Caco-2 (cell line): Measurements from ENCODE around the gene ADGRL1. TPM values are rescaled to one million over a fixed set of nuclear protein-coding genes. Genes with fewer than 3 reads are reported as not detected.

Experiments used
- BruUV-seq: library from RNA; stranded (reverse); fragments of 400-500 nt; replicated peaks from 2 replicates; lab custom pipeline; 2021; lab: Mats Ljungman, UMichigan
- CTCF ChIA-PET: fragments of 300-600 bp; sonication (Branson Sonifier 250); formaldehyde crosslinking; loops from one replicate; lab custom pipeline; 2022; ENCODE audit warnings: antibody characterized with exemption; lab: Charles Lee
- POLR2A ChIA-PET: fragments of 300-600 bp; sonication (Branson Sonifier 250); formaldehyde crosslinking; loops from one replicate; lab custom pipeline; 2022; ENCODE audit warnings: antibody characterized with exemption; lab: Charles Lee
- DNase-seq, 2 experiments: peaks; one replicate each; pipeline versions ENCODE4 v3.0.0 to v3.0.0-alpha.2; 2020 to 2022
- H3K27me3 ChIP-seq: replicated peaks from 2 replicates; pipeline ENCODE4 v1.6.0; 2011; ENCODE audit warnings: low read length; ENCODE audit not compliant: control insufficient read depth, insufficient read depth
- H3K36me3 ChIP-seq: 2 replicates; pipeline ENCODE4 v1.5.1; 2011; ENCODE audit warnings: low read length; ENCODE audit not compliant: control insufficient read depth, insufficient read depth
- H3K4me1 ChIP-seq: fragments of 250-450 bp; sonication (Bioruptor Pico); 2 replicates; pipeline ENCODE4 v1.5.1; 2020; ENCODE audit warnings: mild to moderate bottlenecking
- H3K4me3 ChIP-seq: 2 replicates; pipeline ENCODE4 v1.5.1; 2011; ENCODE audit warnings: low read depth, mild to moderate bottlenecking, control low read depth, low read length
- H3K9me3 ChIP-seq: fragments of 250-450 bp; sonication (Bioruptor Pico); 2 replicates; pipeline ENCODE4 v1.5.1; 2020; ENCODE audit warnings: mild to moderate bottlenecking, moderate library complexity
- H3K27ac Mint-ChIP-seq: one replicate; pipeline ENCODE4 v1.8.0; 2022; ENCODE audit warnings: mixed read lengths; ENCODE audit not compliant: unreplicated experiment
- H3K27me3 Mint-ChIP-seq: one replicate; pipeline ENCODE4 v1.8.0; 2022; ENCODE audit warnings: mixed read lengths; ENCODE audit not compliant: insufficient read depth, unreplicated experiment
- H3K36me3 Mint-ChIP-seq: one replicate; pipeline ENCODE4 v1.8.0; 2022; ENCODE audit warnings: mild to moderate bottlenecking, mixed read lengths; ENCODE audit not compliant: insufficient read depth, unreplicated experiment
- H3K4me1 Mint-ChIP-seq: one replicate; pipeline ENCODE4 v1.8.0; 2022; ENCODE audit warnings: low read depth, mixed read lengths; ENCODE audit not compliant: unreplicated experiment
- H3K4me3 Mint-ChIP-seq: one replicate; pipeline ENCODE4 v1.8.0; 2022; ENCODE audit warnings: mild to moderate bottlenecking, moderate library complexity, mixed read lengths; ENCODE audit not compliant: unreplicated experiment
- H3K9me3 Mint-ChIP-seq: one replicate; pipeline ENCODE4 v1.8.0; 2022; ENCODE audit warnings: mixed read lengths; ENCODE audit not compliant: unreplicated experiment
- intact Hi-C: fragments of 100-400 bp; cut with micrococcal nuclease; formaldehyde crosslinking; loops from one replicate; pipeline ENCODE4 v1.10.0; 2022; ENCODE audit not compliant: unreplicated experiment
- total RNA-seq: library from RNA; stranded (reverse); gene quantifications from 2 replicates; pipeline ENCODE4 v1.2.3, GENCODE V29; 2022
- TF ChIP-seq, protein P1 (sequence below), 2 experiments: fragments of 200-600 bp in 1 of 2; IDR thresholded peaks; 1 replicate in 1 of 2; 2 replicates in 1 of 2; pipeline versions ENCODE4 v1.5.1 to v1.8.0; 2011 to 2022; ENCODE audit warnings: antibody characterized with exemption in 1 of 2, control low read depth in 1 of 2, inconsistent platforms in 1 of 2, low read depth in 1 of 2, low read length in 1 of 2, mild to moderate bottlenecking in 1 of 2, moderate library complexity in 1 of 2; ENCODE audit not compliant: insufficient read depth in 1 of 2, severe bottlenecking in 1 of 2, unreplicated experiment in 1 of 2

ADGRL1 gene
- total RNA-seq, 1 experiment from 2014 or later, result 17.6 TPM

GRCh38 chr19:14160017-14160703, 45.8 kb downstream of the ADGRL1 start:
- Histone ChIP-seq H3K4me1 (no peaks in the 10 kb centered on the region), H3K4me3 (no peak overlapping the region), H3K27me3 (no peaks in the 10 kb centered on the region), H3K36me3 (no peaks in the 10 kb centered on the region), H3K9me3 (no peaks in the 10 kb centered on the region)
- H3K36me3 Mint-ChIP-seq, result no peaks in the 10 kb centered on the region
- no peak overlapping the region for H3K4me3 Mint-ChIP-seq
- ChIA-PET CTCF (interaction anchor here (1.8 kb wide), 1 partner anchor 24 kb away, joined by 5 read pairs; the partner anchor contains the start of gene ASF1B), POLR2A (no interaction called here)
- TF ChIP-seq, protein P1, sequence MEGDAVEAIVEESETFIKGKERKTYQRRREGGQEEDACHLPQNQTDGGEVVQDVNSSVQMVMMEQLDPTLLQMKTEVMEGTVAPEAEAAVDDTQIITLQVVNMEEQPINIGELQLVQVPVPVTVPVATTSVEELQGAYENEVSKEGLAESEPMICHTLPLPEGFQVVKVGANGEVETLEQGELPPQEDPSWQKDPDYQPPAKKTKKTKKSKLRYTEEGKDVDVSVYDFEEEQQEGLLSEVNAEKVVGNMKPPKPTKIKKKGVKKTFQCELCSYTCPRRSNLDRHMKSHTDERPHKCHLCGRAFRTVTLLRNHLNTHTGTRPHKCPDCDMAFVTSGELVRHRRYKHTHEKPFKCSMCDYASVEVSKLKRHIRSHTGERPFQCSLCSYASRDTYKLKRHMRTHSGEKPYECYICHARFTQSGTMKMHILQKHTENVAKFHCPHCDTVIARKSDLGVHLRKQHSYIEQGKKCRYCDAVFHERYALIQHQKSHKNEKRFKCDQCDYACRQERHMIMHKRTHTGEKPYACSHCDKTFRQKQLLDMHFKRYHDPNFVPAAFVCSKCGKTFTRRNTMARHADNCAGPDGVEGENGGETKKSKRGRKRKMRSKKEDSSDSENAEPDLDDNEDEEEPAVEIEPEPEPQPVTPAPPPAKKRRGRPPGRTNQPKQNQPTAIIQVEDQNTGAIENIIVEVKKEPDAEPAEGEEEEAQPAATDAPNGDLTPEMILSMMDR (IDR thresholded peaks at IDR 0.05; ENCODE audit: insufficient read depth in 1 of 2, low read depth in 1 of 2, low read length in 1 of 2, severe bottlenecking in 1 of 2, unreplicated experiment in 1 of 2), result no peak
- H3K9me3 Mint-ChIP-seq, result no peaks in the 10 kb centered on the region
- DNase-seq, result no peak
- BruUV-seq, result no TSS peak
- intact Hi-C loops, result no loop called here
- H3K27me3 Mint-ChIP-seq, result no peaks in the 10 kb centered on the region
- no peaks in the 10 kb centered on the region for H3K4me1 Mint-ChIP-seq
- H3K27ac Mint-ChIP-seq, result no peak overlapping the region

DNA sequence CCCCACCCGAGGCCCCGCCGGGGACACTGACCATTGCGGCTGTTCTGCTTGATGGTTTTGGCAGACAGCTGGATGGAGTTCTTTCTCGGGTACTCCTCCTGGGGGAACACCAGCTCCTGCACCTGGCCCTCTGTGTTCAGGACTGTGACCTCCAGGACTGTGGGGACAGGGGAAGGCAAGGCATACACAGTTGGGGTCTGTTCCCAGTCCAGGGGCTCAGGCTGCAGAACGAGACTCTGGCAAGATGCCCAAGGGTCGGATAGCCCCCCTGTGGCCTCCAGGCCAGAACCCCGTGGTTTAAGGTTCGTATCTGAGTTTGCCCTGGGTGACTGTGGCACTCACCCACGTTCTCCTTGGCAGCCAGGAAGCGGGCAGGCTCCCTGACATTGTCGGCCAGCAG, 46.9 kb downstream of the ADGRL1 start:
- H3K9me3 ChIP-seq, result no peaks in the 10 kb centered on the region
- no peaks in the 10 kb centered on the region for H3K27me3 ChIP-seq
- intact Hi-C loops, result no loop called here
- no peaks in the 10 kb centered on the region for H3K36me3 ChIP-seq
- no TSS peak for BruUV-seq
- Mint-ChIP-seq H3K36me3 (no peaks in the 10 kb centered on the region), H3K4me1 (no peaks in the 10 kb centered on the region), H3K27me3 (no peaks in the 10 kb centered on the region), H3K4me3 (no peak overlapping the region), H3K9me3 (no peaks in the 10 kb centered on the region), H3K27ac (no peak overlapping the region)
- DNase-seq, result no peak
- ChIA-PET CTCF (interaction anchor here (0.6 to 1.8 kb wide), 2 partner anchors 23 to 46 kb away, joined by 3 to 5 read pairs; partner anchors contain the start of gene ASF1B), POLR2A (no interaction called here)
- H3K4me3 ChIP-seq, result no peak overlapping the region
- TF ChIP-seq, protein P1 (IDR thresholded peaks at IDR 0.05; ENCODE audit: insufficient read depth in 1 of 2, low read depth in 1 of 2, low read length in 1 of 2, severe bottlenecking in 1 of 2, unreplicated experiment in 1 of 2), result no peak
- H3K4me1 ChIP-seq, result no peaks in the 10 kb centered on the region

- Histone ChIP-seq H3K9me3 (no peaks in the 10 kb centered on the region), H3K4me1 (no peaks in the 10 kb centered on the region), H3K27me3 (no peaks in the 10 kb centered on the region), H3K4me3 (no peak overlapping the region), H3K36me3 (no peaks in the 10 kb centered on the region)
- POLR2A ChIA-PET, result no interaction called here
- intact Hi-C loops, result no loop called here
- H3K4me1 Mint-ChIP-seq, result no peaks in the 10 kb centered on the region
- BruUV-seq, result no TSS peak
- no peak overlapping the region for H3K27ac Mint-ChIP-seq
- no peaks in the 10 kb centered on the region for H3K9me3 Mint-ChIP-seq
- DNase-seq, result no peak
- H3K27me3 Mint-ChIP-seq, result no peaks in the 10 kb centered on the region
- H3K36me3 Mint-ChIP-seq, result no peaks in the 10 kb centered on the region
- CTCF ChIA-PET, result interaction anchor here (0.6 to 1.8 kb wide), 3 partner anchors 22 to 198 kb away, joined by 3 to 5 read pairs (median 4); partner anchors contain the start of gene ASF1B
- no peak overlapping the region for H3K4me3 Mint-ChIP-seq
- TF ChIP-seq, protein P1 (IDR thresholded peaks at IDR 0.05; ENCODE audit: insufficient read depth in 1 of 2, low read depth in 1 of 2, low read length in 1 of 2, severe bottlenecking in 1 of 2, unreplicated experiment in 1 of 2), result no peak
These were observed 47.5 kb downstream of the ADGRL1 start for GRCh38 chr19:14158276-14159023.
